Choroid plexus epithelial cell (primary cell): Measurements from ENCODE around the gene HSFX4.
"Not testable (repeated sequence)": the region's sequence is repeated elsewhere in the genome, so short reads cannot be mapped to it uniquely, and the experiment has no call there.

Experiments used
- DNase-seq: peaks from one replicate; pipeline ENCODE4 v3.0.0-alpha.2; 2010; ENCODE audit warnings: low read depth
- H3K4me3 ChIP-seq: 2 replicates; pipeline ENCODE4 v1.5.1; 2011; ENCODE audit warnings: low read depth, mild to moderate bottlenecking, control low read depth, low read length, moderate library complexity
- TF ChIP-seq, protein P1 (sequence below): conservative IDR thresholded peaks from 2 replicates; pipeline ENCODE4 v1.5.1; 2011; ENCODE audit warnings: low read depth, mild to moderate bottlenecking, control low read depth, inconsistent platforms, low read length, moderate library complexity

The HSFX4 gene, protein sequence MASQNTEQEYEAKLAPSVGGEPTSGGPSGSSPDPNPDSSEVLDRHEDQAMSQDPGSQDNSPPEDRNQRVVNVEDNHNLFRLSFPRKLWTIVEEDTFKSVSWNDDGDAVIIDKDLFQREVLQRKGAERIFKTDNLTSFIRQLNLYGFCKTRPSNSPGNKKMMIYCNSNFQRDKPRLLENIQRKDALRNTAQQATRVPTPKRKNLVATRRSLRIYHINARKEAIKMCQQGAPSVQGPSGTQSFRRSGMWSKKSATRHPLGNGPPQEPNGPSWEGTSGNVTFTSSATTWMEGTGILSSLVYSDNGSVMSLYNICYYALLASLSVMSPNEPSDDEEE

DNA sequence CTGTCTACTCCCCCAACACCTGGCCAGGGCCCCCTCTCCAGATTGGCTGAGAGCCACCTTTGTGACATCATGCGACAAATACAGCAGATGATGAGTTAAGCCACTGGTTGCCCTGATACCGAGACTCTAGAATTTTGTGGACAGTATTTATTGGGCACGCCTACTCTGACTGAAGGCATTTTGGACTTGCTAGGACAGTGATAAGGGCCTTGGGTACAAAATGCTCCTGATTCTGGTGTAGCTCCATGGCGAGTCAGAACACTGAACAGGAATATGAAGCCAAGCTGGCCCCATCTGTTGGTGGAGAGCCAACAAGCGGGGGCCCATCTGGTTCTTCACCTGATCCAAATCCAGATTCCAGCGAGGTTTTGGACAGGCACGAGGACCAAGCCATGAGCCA lies at the start of gene HSFX4:
HSFX4 (plus strand) TSS at position 174 of the 400 bp plus-strand sequence; CDS start at position 246, 72 bp downstream.
- H3K4me3 ChIP-seq, DNase-seq: not testable (repeated sequence)

DNA sequence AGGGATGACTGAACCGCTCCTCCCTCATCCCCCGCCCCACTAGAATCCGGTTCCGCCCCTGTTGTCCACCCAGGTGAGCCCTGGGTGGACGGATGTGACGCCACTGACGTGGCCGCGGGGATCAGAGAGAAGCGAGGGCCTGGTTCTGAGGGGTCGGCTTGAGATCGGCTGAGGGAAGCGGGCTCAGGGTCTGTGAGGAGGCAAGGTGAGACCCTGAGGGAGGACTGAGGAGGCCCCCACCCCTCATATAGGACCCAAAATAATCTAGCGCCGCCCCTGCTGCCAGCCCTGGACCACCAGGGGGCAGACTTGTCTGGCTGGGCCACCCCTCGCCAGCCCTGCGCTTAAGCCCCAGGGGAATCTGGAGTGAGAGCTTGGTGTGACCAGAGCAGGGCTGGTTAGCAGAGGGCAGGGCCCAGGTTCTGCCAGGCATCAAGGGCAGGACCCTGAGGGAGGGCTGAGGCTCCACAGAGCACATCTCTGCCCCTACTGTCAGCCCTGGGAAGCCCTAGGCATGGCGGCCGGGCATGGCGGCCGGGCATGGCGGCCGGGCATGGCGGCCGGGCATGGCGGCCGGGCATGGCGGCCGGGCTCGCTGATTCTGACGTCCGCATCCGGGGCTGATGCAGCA lies 48.2 kb upstream of the HSFX4 start, which contains the start of gene MAGEA8:
MAGEA8 (plus strand) TSS at position 103 of the 631 bp plus-strand sequence. CDS start 3,090 bp downstream, outside the sequence.
- TF ChIP-seq, protein P1, sequence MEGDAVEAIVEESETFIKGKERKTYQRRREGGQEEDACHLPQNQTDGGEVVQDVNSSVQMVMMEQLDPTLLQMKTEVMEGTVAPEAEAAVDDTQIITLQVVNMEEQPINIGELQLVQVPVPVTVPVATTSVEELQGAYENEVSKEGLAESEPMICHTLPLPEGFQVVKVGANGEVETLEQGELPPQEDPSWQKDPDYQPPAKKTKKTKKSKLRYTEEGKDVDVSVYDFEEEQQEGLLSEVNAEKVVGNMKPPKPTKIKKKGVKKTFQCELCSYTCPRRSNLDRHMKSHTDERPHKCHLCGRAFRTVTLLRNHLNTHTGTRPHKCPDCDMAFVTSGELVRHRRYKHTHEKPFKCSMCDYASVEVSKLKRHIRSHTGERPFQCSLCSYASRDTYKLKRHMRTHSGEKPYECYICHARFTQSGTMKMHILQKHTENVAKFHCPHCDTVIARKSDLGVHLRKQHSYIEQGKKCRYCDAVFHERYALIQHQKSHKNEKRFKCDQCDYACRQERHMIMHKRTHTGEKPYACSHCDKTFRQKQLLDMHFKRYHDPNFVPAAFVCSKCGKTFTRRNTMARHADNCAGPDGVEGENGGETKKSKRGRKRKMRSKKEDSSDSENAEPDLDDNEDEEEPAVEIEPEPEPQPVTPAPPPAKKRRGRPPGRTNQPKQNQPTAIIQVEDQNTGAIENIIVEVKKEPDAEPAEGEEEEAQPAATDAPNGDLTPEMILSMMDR: no peak
- DNase-seq: no peak
- no peak within 1 kb of the TSS for H3K4me3 ChIP-seq

DNA sequence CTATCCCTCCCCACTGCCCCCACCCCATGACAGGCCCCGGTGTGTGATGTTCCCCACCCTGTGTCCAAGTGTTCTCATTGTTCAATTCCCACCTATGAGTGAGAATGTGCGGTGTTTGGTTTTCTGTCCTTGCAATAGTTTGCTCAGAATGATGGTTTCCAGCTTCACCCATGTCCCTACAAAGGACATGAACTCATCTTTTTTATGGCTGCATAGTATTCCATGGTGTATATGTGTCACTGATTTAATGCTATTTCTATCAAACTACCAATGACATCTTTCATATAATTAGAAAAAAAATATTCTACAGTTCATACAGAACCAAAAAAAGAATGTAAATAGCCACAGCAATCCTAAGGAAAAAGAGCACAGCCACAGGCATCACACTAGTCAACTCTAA lies 38.5 kb upstream of the HSFX4 start:
- DNase-seq, H3K4me3 ChIP-seq: not testable (repeated sequence)

DNA sequence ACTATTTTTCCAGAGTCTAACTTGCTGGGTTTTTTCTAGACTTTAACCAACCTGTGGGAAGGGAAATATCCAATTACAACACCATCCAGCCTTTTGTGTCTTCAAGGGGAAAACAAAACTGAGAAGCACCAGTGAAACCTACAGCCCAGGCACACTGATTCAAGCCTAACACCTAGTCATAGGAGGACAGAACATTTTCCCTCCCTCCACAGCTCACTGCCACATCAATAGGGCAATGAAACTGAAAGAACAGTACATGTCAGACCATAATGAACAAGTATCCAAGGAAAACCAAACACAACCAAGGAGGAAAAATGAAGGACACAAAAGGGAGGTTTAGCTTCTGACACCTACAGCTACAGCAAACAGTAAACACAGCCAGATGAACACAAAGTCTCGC lies 30.8 kb upstream of the HSFX4 start:
- H3K4me3 ChIP-seq: no peak overlapping the region
- DNase-seq: no peak
- TF ChIP-seq, protein P1: no peak

DNA sequence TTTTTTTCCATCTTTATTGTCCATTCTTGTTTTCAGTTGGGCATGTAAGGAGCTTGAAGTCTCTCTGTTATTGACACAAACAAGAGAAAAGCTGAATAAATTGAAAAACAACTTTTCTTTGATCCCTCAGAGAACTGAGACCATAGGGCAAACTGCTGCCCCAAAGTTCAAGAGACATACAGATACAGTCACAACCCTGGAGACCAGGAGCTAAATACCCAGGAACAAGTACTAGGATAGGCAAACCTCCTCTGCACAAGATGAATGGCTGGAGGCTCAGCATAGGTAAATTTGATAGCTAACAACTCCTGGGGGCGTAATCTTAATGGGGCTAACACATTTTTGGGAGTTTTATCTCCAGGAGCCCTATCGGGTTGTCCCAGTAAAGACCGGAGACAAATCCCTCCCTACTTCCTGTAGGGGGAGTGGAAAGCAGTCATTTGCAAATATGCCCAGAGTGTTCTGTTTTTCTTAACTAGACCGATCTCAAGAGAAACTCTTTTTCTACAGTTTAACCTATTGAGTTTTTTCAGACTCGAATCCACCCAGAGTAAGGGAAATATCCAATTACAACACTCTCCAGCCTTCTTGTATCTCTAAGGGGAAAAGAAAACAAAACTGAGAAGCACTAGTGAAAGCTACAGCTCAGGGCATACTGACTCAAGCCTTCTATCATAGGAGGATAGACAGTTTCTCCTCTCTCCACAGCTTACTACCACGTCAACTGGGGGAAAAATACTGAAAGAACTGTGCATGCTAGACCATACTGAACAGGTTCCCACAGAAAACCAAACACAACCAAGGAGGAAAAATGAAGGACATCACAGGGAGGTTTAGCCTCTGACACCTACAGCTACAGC lies 25.3 kb upstream of the HSFX4 start:
- peak; percentile 42 for DNase-seq
- peak overlapping the region; percentile 39 for H3K4me3 ChIP-seq
- TF ChIP-seq, protein P1: peak; percentile 41

DNA sequence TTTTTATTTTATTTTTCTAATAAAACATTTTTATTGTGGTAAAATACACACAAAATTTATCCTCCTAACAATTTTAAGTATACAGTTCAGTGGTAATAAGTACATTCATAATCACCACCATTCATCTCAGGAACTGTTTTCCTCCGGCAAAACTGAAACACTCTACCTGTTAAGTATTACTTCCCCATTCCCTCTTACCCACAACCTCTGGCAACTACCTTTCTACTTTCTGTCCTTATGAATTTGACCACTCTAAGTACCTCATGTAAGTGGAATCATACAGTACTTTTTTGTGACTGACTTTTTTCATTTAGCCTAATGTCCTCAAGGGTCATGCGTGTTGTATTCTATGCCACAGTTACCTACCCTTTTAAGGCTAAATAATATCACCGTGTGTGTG lies 21.1 kb upstream of the HSFX4 start:
- no peak for DNase-seq
- TF ChIP-seq, protein P1: no peak
- no peak overlapping the region for H3K4me3 ChIP-seq

DNA sequence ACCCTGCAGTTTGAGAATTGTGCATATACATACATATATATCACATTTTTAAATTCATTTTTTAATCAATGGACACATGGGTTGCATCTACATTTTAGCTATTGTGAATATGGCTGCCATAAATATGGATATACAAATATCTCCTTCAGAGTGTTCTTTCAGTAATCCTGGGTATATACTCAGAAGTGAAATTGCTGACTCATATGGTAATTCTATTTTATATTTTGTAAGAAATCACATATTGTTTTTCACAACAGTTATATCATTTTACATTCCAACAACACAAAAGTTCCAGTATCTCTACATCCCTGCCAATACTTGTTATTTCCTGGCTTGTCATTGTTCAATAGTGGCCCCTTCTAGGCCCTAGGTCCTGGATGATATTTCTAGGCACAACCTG lies 20.6 kb upstream of the HSFX4 start:
- no peak overlapping the region for H3K4me3 ChIP-seq
- DNase-seq: no peak
- TF ChIP-seq, protein P1: no peak
